Measurements from ENCODE around the gene PGBD4.

DNA sequence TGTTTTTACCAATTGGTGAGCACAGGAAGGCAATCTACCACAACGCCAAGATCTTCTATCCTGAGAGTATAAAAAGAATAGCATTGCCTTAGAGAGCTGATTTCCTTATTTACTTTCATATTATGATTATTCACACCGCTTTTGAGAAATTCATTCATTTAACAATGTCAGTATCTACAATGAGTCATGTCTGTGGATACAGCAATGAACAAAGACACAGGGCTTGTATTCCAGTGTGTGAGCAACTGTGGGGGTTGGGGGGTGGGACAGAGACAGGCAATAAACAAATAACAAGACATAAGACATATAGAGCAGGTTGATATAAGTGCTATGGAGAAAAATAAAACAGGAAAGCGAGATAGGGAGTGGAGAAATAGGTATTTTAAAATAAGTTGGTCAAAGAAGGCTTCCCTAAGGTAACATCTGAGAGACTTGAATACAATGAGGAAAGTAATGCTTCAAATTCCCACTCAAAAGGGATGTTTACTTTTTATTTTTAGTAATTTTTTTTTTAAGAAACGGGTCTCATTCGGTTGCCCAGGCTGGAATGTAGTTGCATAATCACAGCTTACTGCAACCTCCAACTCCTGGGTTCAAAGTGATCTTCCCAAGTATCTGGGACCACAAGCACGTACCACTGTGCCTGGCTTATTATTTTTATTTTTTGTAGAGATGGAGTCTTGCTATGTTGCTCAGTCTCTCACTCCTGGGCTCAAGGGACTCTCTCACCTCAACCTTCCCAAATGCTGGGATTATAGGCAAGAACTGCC lies 45.7 kb downstream of the PGBD4 start:
- TF ChIP-seq EZH2phosphoT487 (IDR thresholded peaks at IDR 0.05; ENCODE audit: borderline replicate concordance, low read depth, low read length) (no peak), CTCF (conservative IDR thresholded peaks at IDR 0.05; ENCODE audit: low read length) (no peak)
